Epithelial cell of proximal tubule (primary cell): Measurements from ENCODE around the gene CMC1. TPM values are rescaled to one million over a fixed set of nuclear protein-coding genes. Genes with fewer than 3 reads are reported as not detected.
A peak's percentile ranks its signal among the peaks of the same experiment; 100 is the strongest.
"Not testable (repeated sequence)": the region's sequence is repeated elsewhere in the genome, so short reads cannot be mapped to it uniquely, and the experiment has no call there.

ENCODE experiments used
- DNase-seq: peaks from one replicate; pipeline ENCODE4 v3.0.0-alpha.2; 2011; ENCODE audit warnings: low read depth
- H3K4me3 ChIP-seq: 2 replicates; pipeline ENCODE4 v1.5.1; 2011; ENCODE audit warnings: low read depth, mild to moderate bottlenecking, low read length
- total RNA-seq: library from RNA; depleted of rRNA; stranded (reverse); fragments of >200 nt; gene quantifications from 2 replicates; pipeline ENCODE4 v1.2.3, GENCODE V29; 2015
- TF ChIP-seq, protein P1 (sequence below): conservative IDR thresholded peaks from 2 replicates; pipeline ENCODE4 v1.5.1; 2012; ENCODE audit warnings: low read depth, mild to moderate bottlenecking, low read length

The CMC1 gene
- total RNA-seq, 1 donor from 2014 or later: 17.0 TPM

- TF ChIP-seq, protein P1, sequence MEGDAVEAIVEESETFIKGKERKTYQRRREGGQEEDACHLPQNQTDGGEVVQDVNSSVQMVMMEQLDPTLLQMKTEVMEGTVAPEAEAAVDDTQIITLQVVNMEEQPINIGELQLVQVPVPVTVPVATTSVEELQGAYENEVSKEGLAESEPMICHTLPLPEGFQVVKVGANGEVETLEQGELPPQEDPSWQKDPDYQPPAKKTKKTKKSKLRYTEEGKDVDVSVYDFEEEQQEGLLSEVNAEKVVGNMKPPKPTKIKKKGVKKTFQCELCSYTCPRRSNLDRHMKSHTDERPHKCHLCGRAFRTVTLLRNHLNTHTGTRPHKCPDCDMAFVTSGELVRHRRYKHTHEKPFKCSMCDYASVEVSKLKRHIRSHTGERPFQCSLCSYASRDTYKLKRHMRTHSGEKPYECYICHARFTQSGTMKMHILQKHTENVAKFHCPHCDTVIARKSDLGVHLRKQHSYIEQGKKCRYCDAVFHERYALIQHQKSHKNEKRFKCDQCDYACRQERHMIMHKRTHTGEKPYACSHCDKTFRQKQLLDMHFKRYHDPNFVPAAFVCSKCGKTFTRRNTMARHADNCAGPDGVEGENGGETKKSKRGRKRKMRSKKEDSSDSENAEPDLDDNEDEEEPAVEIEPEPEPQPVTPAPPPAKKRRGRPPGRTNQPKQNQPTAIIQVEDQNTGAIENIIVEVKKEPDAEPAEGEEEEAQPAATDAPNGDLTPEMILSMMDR: peak; percentile 11
- no peak overlapping the region for H3K4me3 ChIP-seq
- DNase-seq: no peak
These were observed 26.8 kb downstream of the CMC1 start for GRCh38 chr3:28267984-28268849.

DNA sequence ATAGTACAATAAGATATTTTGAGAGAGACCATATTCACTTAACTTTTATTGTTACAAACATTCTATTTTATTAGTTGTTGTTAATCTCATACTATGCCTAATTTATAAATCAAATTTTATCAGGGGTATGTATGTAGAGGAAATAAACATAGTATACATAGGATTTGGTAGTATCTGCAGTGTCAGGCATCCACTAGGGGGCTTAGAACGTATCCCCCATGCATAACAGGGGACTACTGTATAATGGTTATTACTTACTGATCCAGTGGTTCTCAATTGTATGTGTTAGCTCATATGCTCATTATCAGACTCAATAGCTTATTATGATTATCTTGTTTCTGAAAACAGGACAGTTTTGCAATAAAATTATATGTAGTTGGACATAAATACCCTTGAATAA lies 27.6 kb downstream of the CMC1 start:
- no peak overlapping the region for H3K4me3 ChIP-seq
- no peak for DNase-seq
- TF ChIP-seq, protein P1: peak; percentile 35

DNA sequence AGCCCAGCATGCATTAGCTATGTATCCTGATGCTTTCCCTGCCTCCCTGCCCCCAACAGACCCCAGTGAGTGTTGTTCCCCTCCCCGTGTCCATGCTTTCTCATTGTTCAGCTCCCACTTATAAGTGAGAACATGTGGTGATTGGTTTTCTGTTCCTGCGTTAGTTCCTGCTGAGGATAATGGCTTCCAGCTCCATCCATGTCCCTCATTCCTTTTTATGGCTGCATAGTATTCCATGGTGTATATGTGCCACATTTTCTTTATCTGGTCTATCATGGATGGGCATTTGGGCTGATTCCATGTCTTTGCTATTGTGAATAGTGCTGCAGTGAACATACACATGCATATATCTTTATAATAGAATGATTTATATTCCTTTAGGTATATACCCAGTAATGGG lies 28.5 kb downstream of the CMC1 start:
- not testable (repeated sequence) for DNase-seq, H3K4me3 ChIP-seq

GRCh38 chr3:28273837-28274236 lies 32.4 kb downstream of the CMC1 start:
- H3K4me3 ChIP-seq: no peak overlapping the region
- no peak for DNase-seq
- TF ChIP-seq, protein P1: no peak

DNA sequence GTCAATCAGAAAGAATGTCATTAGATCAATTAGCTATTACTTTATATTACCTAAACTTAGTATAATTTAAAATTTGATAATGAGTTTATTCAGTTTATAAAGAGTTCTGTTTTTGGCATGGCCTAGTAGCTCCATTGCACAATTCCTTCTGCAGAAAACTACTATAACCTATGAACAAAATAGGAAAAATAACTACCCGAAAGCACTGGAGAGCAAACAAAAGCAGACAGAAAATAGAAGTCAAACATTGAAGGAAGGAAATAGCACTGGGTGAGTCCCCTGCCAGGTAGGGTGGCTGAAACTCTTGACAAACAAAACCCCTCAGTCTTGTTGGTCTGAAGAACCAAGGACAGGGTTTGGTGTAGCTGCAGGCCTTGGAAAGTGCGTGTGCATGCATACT lies 37.5 kb downstream of the CMC1 start:
- DNase-seq: no peak
- no peak overlapping the region for H3K4me3 ChIP-seq
- TF ChIP-seq, protein P1: no peak

DNA sequence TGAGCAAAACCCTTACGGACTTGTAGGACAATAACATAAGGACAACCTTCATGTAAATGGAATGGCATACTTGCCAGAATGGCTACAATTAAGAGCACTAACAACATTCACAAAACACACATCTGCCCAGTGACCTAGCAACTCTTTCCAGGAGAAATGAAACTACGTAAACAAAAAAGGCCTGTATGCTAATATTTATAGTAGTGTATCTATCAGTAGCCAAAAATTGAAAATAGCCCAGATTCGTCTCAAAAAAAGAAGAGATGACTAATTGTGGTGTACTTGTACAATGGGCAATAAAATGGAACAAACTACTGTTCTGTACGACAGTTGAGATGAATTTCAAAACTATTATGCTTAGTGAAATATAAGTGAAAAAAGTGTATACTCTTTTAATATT lies 38.4 kb downstream of the CMC1 start:
- no peak overlapping the region for H3K4me3 ChIP-seq
- TF ChIP-seq, protein P1: no peak
- no peak for DNase-seq

DNA sequence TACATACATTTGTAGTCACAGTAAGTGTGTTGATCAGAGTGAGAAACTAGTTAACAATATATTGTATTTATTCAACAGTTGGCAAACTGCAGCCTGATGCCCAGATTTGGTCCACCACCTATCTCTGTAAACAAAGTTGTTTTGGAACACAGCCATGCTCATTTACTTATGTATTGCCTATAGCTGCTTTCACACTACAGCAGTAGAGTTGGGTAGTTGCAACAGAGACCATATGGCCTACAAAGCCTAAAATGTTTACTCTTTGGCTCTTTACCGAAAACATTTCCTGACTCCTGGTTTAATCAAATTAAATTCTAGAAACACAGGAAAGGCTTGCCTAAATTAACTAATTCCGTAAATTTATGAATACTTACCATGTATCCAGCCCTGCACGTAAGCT lies 39.4 kb downstream of the CMC1 start:
- no peak overlapping the region for H3K4me3 ChIP-seq
- TF ChIP-seq, protein P1: no peak
- DNase-seq: no peak
